Liver (tissue), 3 donors: Measurements from ENCODE around the gene SDSL.

Source experiments
- CTCF ChIP-seq: fragments of 150-350 bp; IDR thresholded peaks from 2 replicates; pipeline ENCODE4 v1.5.1; 2017; ENCODE audit warnings: improper control_type of control experiment, low read depth, low read length; ENCODE audit not compliant: missing input control
- EGR1 ChIP-seq, 2 donors: IDR thresholded peaks; 2 replicates each; pipeline ENCODE4 v1.6.1; 2016 to 2018; ENCODE audit warnings: antibody characterized with exemption in 2 of 2, low read depth in 2 of 2
- FOXA1 ChIP-seq: IDR thresholded peaks from 2 replicates; pipeline ENCODE4 v1.6.1; 2016; ENCODE audit warnings: antibody characterized with exemption
- FOXA2 ChIP-seq: IDR thresholded peaks from 2 replicates; pipeline ENCODE4 v1.6.1; 2016; ENCODE audit warnings: antibody characterized with exemption
- JUND ChIP-seq, 2 donors: IDR thresholded peaks; 2 replicates each; pipeline ENCODE4 v1.6.1; 2016; ENCODE audit warnings: antibody characterized with exemption in 2 of 2
- MAX ChIP-seq: IDR thresholded peaks from 2 replicates; pipeline ENCODE4 v1.6.1; 2016; ENCODE audit warnings: antibody characterized with exemption
- RAD21 ChIP-seq, 2 donors: IDR thresholded peaks; 2 replicates each; pipeline ENCODE4 v1.6.1; 2016; ENCODE audit warnings: antibody characterized with exemption in 2 of 2, mild to moderate bottlenecking in 2 of 2
- RXRA ChIP-seq, 2 donors: IDR thresholded peaks; 2 replicates each; pipeline ENCODE4 v1.6.1; 2017 to 2018; ENCODE audit warnings: antibody characterized with exemption in 2 of 2, mild to moderate bottlenecking in 1 of 2
- SP1 ChIP-seq: IDR thresholded peaks from 2 replicates; pipeline ENCODE4 v1.6.1; 2018; ENCODE audit warnings: antibody characterized with exemption, mild to moderate bottlenecking
- TAF1 ChIP-seq: conservative IDR thresholded peaks from 2 replicates; pipeline ENCODE4 v1.6.1; 2016; ENCODE audit warnings: antibody characterized with exemption, mild to moderate bottlenecking
- YY1 ChIP-seq: IDR thresholded peaks from 2 replicates; pipeline ENCODE4 v1.6.1; 2016; ENCODE audit warnings: antibody characterized with exemption, mild to moderate bottlenecking
- TF ChIP-seq, protein P1 (sequence below): IDR thresholded peaks from 2 replicates; pipeline ENCODE4 v1.6.1; 2016; ENCODE audit warnings: antibody characterized with exemption
- TF ChIP-seq, protein P2 (sequence below): IDR thresholded peaks from 2 replicates; pipeline ENCODE4 v1.6.1; 2016; ENCODE audit warnings: antibody characterized with exemption, mild to moderate bottlenecking
- TF ChIP-seq, protein P3 (sequence below): IDR thresholded peaks from 2 replicates; pipeline ENCODE4 v1.6.1; 2016; ENCODE audit warnings: antibody characterized with exemption
- donor health status: healthy.
- donor health status: healthy.

DNA sequence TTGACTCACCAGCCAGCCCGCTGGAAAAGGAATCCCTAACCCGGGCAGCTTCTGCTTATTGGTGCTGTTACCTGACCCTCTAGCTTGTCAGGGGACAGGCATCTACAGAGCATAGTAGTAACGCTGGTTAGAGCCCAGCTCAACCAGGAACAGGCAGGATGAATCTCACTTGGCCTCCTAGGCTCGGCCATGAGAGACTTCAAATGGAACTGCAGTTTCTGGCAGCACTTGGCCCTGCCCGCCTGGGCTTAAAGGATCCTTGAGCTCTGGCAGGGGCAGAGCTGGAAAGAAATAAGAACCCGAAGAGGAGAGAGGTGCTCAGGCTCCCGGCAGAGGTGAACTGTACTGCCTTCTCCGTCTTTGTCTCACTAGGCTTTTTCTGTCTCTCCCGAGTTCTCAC lies 51.8 kb downstream of the SDSL start:
- TF ChIP-seq YY1, result no peak
- no peak for TF ChIP-seq RAD21 (IDR thresholded peaks at IDR 0.05)
- no peak for TF ChIP-seq CTCF
- no peak for TF ChIP-seq RXRA (IDR thresholded peaks at IDR 0.05)
- TF ChIP-seq, protein P1, sequence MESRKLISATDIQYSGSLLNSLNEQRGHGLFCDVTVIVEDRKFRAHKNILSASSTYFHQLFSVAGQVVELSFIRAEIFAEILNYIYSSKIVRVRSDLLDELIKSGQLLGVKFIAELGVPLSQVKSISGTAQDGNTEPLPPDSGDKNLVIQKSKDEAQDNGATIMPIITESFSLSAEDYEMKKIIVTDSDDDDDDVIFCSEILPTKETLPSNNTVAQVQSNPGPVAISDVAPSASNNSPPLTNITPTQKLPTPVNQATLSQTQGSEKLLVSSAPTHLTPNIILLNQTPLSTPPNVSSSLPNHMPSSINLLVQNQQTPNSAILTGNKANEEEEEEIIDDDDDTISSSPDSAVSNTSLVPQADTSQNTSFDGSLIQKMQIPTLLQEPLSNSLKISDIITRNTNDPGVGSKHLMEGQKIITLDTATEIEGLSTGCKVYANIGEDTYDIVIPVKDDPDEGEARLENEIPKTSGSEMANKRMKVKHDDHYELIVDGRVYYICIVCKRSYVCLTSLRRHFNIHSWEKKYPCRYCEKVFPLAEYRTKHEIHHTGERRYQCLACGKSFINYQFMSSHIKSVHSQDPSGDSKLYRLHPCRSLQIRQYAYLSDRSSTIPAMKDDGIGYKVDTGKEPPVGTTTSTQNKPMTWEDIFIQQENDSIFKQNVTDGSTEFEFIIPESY, result no peak
- no peak for TF ChIP-seq MAX
- TF ChIP-seq, protein P2, sequence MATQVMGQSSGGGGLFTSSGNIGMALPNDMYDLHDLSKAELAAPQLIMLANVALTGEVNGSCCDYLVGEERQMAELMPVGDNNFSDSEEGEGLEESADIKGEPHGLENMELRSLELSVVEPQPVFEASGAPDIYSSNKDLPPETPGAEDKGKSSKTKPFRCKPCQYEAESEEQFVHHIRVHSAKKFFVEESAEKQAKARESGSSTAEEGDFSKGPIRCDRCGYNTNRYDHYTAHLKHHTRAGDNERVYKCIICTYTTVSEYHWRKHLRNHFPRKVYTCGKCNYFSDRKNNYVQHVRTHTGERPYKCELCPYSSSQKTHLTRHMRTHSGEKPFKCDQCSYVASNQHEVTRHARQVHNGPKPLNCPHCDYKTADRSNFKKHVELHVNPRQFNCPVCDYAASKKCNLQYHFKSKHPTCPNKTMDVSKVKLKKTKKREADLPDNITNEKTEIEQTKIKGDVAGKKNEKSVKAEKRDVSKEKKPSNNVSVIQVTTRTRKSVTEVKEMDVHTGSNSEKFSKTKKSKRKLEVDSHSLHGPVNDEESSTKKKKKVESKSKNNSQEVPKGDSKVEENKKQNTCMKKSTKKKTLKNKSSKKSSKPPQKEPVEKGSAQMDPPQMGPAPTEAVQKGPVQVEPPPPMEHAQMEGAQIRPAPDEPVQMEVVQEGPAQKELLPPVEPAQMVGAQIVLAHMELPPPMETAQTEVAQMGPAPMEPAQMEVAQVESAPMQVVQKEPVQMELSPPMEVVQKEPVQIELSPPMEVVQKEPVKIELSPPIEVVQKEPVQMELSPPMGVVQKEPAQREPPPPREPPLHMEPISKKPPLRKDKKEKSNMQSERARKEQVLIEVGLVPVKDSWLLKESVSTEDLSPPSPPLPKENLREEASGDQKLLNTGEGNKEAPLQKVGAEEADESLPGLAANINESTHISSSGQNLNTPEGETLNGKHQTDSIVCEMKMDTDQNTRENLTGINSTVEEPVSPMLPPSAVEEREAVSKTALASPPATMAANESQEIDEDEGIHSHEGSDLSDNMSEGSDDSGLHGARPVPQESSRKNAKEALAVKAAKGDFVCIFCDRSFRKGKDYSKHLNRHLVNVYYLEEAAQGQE, result no peak
- TF ChIP-seq, protein P3, sequence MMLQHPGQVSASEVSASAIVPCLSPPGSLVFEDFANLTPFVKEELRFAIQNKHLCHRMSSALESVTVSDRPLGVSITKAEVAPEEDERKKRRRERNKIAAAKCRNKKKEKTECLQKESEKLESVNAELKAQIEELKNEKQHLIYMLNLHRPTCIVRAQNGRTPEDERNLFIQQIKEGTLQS, result no peak
- TF ChIP-seq EGR1 (IDR thresholded peaks at IDR 0.05; ENCODE audit: low read depth in 2 of 2), result no peak
- TF ChIP-seq SP1, result no peak
- no peak for TF ChIP-seq TAF1
- TF ChIP-seq FOXA1, result no peak
- no peak for TF ChIP-seq JUND (IDR thresholded peaks at IDR 0.05)
- no peak for TF ChIP-seq FOXA2
